ENCODE results near the gene HOXA3. TPM values are rescaled to one million over a fixed set of nuclear protein-coding genes. Genes with fewer than 3 reads are reported as not detected.

The HOXA3 gene
- total RNA-seq, 2 donors from 2014 or later: 6.5 to 29.3 TPM

GRCh38 chr7:27138985-27139333, 13.4 kb downstream of the HOXA3 start:
- TF ChIP-seq, protein P1, sequence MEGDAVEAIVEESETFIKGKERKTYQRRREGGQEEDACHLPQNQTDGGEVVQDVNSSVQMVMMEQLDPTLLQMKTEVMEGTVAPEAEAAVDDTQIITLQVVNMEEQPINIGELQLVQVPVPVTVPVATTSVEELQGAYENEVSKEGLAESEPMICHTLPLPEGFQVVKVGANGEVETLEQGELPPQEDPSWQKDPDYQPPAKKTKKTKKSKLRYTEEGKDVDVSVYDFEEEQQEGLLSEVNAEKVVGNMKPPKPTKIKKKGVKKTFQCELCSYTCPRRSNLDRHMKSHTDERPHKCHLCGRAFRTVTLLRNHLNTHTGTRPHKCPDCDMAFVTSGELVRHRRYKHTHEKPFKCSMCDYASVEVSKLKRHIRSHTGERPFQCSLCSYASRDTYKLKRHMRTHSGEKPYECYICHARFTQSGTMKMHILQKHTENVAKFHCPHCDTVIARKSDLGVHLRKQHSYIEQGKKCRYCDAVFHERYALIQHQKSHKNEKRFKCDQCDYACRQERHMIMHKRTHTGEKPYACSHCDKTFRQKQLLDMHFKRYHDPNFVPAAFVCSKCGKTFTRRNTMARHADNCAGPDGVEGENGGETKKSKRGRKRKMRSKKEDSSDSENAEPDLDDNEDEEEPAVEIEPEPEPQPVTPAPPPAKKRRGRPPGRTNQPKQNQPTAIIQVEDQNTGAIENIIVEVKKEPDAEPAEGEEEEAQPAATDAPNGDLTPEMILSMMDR (IDR thresholded peaks at IDR 0.05): no peak
- no peak for ATAC-seq (ENCODE audit: insufficient number of reproducible peaks, low FRiP score, low read depth)
- peaks cover 7 to 33% of the 10 kb centered on the region in 2 donors for H3K4me1 ChIP-seq (ENCODE audit: control insufficient read depth in 1 of 2, low read depth in 2 of 2)
- peak overlapping the region; percentile 48 for H3K4me3 ChIP-seq
- no peaks in the 10 kb centered on the region for H3K9me3 ChIP-seq
- no peaks in the 10 kb centered on the region for H3K27me3 ChIP-seq (replicated peaks; ENCODE audit: insufficient read depth)
- peak overlapping the region; percentile 66 to 95 for H3K27ac ChIP-seq
- peaks cover 3% of the 10 kb centered on the region for H3K36me3 ChIP-seq
- no peak for DNase-seq (ENCODE audit: low spot score)

DNA sequence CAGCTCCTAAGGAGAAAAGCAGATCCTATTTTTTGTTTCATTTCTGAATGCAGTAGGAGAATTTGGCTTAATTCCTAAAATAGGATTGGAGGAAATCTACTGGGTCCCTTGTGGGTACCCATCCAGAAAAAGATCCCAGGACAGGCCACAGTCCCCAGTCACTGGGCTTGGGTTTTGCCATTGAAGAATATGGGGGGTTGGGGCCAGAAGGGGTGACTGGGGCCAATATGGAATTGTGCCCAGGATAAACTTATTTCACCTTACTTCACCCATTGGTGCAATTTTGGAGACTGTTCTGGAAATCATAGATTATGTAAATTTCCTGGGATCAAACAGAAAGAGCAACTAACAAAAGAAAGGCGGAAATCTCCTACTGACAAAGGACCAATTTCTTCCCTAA, 13.9 kb downstream of the HOXA3 start:
- ATAC-seq (ENCODE audit: insufficient number of reproducible peaks, low FRiP score, low read depth) (no peak), DNase-seq (ENCODE audit: low spot score) (no peak)
- Histone ChIP-seq H3K9me3 (no peaks in the 10 kb centered on the region), H3K36me3 (peaks cover 3% of the 10 kb centered on the region), H3K27me3 (replicated peaks; ENCODE audit: insufficient read depth) (no peaks in the 10 kb centered on the region), H3K4me1 (ENCODE audit: control insufficient read depth in 1 of 2, low read depth in 2 of 2) (peaks cover 7 to 33% of the 10 kb centered on the region in 2 donors), H3K27ac (peak overlapping the region; percentile 66 to 95), H3K4me3 (peak overlapping the region; percentile 48)
- TF ChIP-seq, protein P1 (IDR thresholded peaks at IDR 0.05): no peak

GRCh38 chr7:27137640-27138315, 14.6 kb downstream of the HOXA3 start:
- Histone ChIP-seq H3K4me1 (ENCODE audit: control insufficient read depth in 1 of 2, low read depth in 2 of 2) (peaks cover 7 to 33% of the 10 kb centered on the region in 2 donors), H3K4me3 (no peak overlapping the region), H3K27me3 (replicated peaks; ENCODE audit: insufficient read depth) (no peaks in the 10 kb centered on the region), H3K9me3 (no peaks in the 10 kb centered on the region), H3K36me3 (peaks cover 3% of the 10 kb centered on the region), H3K27ac (peak overlapping the region; percentile 66 to 95)
- no peak for DNase-seq (ENCODE audit: low spot score)
- TF ChIP-seq, protein P1 (IDR thresholded peaks at IDR 0.05): no peak
- ATAC-seq (ENCODE audit: insufficient number of reproducible peaks, low FRiP score, low read depth): no peak

DNA sequence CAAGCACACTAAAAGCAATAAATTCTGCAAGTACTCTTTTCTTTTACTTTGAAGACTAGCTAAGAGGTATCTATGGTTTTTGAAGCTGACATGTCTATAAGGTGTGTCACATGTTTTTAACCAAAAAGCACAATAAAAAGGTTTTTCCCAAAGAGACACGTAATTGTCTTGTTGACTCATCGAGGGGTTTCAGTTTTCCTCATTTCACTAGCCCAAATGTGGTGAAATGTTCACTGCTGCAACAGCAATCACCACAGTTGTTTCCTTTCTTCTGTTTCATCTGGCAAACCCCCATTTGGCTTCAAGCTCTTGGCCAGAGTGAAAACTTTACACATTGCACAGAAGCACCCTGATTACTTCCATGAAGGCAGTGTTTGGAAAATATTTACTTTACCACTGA, 18.0 kb downstream of the HOXA3 start:
- ATAC-seq (ENCODE audit: insufficient number of reproducible peaks, low FRiP score, low read depth) (no peak), DNase-seq (ENCODE audit: low spot score) (no peak)
- no peaks in the 10 kb centered on the region for H3K9me3 ChIP-seq
- no peak overlapping the region for H3K4me3 ChIP-seq
- TF ChIP-seq, protein P1 (IDR thresholded peaks at IDR 0.05): no peak
- no peaks in the 10 kb centered on the region for H3K27me3 ChIP-seq (replicated peaks; ENCODE audit: insufficient read depth)
- peaks cover 7 to 21% of the 10 kb centered on the region in 2 donors for H3K4me1 ChIP-seq (ENCODE audit: control insufficient read depth in 1 of 2, low read depth in 2 of 2)
- H3K27ac ChIP-seq: peak overlapping the region in 1 of 2 donors; percentile 24
- no peaks in the 10 kb centered on the region for H3K36me3 ChIP-seq

GRCh38 chr7:27133409-27134231, 18.8 kb downstream of the HOXA3 start:
- Histone ChIP-seq H3K27me3 (replicated peaks; ENCODE audit: insufficient read depth) (no peaks in the 10 kb centered on the region), H3K4me3 (no peak overlapping the region), H3K4me1 (ENCODE audit: control insufficient read depth in 1 of 2, low read depth in 2 of 2) (peaks cover 7 to 29% of the 10 kb centered on the region in 2 donors), H3K9me3 (no peaks in the 10 kb centered on the region), H3K36me3 (no peaks in the 10 kb centered on the region), H3K27ac (peak overlapping the region in 1 of 2 donors; percentile 24)
- TF ChIP-seq, protein P1 (IDR thresholded peaks at IDR 0.05): no peak
- DNase-seq (ENCODE audit: low spot score) (no peak), ATAC-seq (ENCODE audit: insufficient number of reproducible peaks, low FRiP score, low read depth) (no peak)

All from thoracic aorta (tissue), 2 donors.